SKM-1 treated with dmso at 0.1 percent for 144 hours (cell line): ENCODE measurements around the gene CASP2.
"Not testable (repeated sequence)": the region's sequence is repeated elsewhere in the genome, so short reads cannot be mapped to it uniquely, and the experiment has no call there.

Experiments used
- DNase-seq: peaks from one replicate; lab custom pipeline; 2025; ENCODE audit not compliant: unreplicated experiment; lab: John Stamatoyannopoulos, UW

Gene CASP2

GRCh38 chr7:143289888-143290287 is 1.7 kb downstream of the CASP2 start:
- DNase-seq = not testable (repeated sequence)

DNA sequence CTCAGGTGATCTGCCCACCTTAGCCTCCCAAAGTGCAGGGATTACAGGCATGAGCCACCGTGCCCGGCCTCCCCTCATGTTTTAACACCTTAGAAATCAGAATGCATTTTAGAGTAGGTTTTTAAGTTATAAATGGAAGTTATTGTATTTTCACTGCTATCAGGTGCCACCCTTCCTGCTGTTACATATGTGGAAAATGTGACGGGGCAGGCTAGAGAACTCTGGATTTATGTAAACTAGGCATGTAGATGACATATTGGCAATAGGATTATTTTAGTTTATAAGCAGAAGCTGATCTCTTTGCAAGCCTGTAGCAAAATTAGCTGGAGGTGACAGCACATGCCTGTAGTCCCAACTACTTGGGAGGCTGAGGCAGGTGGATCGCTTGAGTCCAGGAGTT is 2.1 kb downstream of the CASP2 start:
- no peak for DNase-seq

GRCh38 chr7:143292876-143293275 is 4.7 kb downstream of the CASP2 start:
- no peak for DNase-seq

GRCh38 chr7:143295870-143296269 is 7.7 kb downstream of the CASP2 start:
- DNase-seq = no peak

GRCh38 chr7:143296686-143297085 is 8.5 kb downstream of the CASP2 start:
- no peak for DNase-seq

GRCh38 chr7:143299346-143299745 is 11.2 kb downstream of the CASP2 start:
- no peak for DNase-seq

GRCh38 chr7:143299840-143300239 is 11.7 kb downstream of the CASP2 start:
- no peak for DNase-seq

GRCh38 chr7:143300959-143301935 is 13.1 kb downstream of the CASP2 start:
- DNase-seq = peak; percentile 83

GRCh38 chr7:143303733-143304132 is 15.6 kb downstream of the CASP2 start:
- DNase-seq = no peak

DNA sequence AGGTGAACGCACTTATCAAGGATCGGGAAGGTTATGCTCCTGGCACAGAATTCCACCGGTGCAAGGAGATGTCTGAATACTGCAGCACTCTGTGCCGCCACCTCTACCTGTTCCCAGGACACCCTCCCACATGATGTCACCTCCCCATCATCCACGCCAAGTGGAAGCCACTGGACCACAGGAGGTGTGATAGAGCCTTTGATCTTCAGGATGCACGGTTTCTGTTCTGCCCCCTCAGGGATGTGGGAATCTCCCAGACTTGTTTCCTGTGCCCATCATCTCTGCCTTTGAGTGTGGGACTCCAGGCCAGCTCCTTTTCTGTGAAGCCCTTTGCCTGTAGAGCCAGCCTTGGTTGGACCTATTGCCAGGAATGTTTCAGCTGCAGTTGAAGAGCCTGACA is 16.8 kb downstream of the CASP2 start:
- DNase-seq = no peak

DNA sequence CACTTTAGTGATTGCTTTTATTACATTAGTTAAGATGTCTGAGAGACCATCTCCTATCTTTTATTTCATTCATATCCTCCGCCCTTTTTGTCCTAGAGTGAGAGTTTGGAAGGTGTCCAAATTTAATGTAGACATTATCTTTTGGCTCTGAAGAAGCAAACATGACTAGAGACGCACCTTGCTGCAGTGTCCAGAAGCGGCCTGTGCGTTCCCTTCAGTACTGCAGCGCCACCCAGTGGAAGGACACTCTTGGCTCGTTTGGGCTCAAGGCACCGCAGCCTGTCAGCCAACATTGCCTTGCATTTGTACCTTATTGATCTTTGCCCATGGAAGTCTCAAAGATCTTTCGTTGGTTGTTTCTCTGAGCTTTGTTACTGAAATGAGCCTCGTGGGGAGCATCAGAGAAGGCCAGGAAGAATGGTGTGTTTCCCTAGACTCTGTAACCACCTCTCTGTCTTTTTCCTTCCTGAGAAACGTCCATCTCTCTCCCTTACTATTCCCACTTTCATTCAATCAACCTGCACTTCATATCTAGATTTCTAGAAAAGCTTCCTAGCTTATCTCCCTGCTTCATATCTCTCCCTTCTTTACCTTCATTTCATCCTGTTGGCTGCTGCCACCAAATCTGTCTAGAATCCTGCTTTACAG is 17.4 kb downstream of the CASP2 start:
- DNase-seq = peak; percentile 50

GRCh38 chr7:143308632-143309031 is 20.5 kb downstream of the CASP2 start:
- DNase-seq = no peak

GRCh38 chr7:143314127-143314526 is 26.0 kb downstream of the CASP2 start:
- peak; percentile 29 for DNase-seq

GRCh38 chr7:143315776-143316175 is 27.6 kb downstream of the CASP2 start, which contains the start of gene CLCN1:
TSS of gene CLCN1 (plus strand) at chr7:143316111. CDS start at chr7:143316213, 102 bp downstream.
- DNase-seq = no peak

GRCh38 chr7:143316492-143316891 is 28.3 kb downstream of the CASP2 start:
- peak; percentile 48 for DNase-seq

DNA sequence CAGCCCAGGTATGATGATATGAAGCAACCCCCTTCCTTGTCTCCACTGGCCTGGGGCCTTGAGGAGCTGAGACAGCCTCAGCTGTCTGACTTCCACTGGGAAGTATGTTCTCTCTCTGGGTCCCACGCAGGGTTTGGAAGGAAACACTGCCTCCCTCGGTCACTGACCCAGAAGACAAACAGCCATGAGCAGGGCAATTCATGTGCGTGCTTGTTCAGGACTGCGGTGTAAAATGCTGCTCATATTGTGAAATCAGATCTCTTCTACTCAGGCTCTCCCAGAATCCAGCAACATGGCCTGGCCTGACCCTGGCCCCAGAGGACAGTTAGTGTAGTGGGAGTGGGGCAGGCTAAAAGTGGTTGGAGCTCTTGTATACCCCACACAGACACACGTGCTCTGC is 30.5 kb downstream of the CASP2 start:
- peak; percentile 74 for DNase-seq

DNA sequence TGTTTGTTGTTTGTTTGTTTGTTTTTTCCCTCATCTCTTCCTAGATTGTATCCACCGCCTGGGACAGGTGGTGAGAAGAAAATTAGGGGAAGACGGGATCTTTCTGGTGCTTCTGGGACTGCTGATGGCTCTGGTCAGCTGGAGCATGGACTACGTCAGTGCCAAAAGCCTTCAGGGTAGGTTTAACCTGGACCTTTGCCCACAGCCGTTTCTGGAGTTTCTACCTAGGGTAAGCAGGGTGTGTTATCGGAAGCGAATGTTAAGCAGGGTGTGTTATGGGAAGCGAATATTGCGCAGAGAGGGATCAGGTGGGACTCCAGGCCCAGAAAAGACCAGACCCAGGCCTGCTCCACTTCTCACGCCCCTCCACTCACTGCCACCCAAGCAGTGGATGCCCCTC is 32.5 kb downstream of the CASP2 start:
- no peak for DNase-seq

DNA sequence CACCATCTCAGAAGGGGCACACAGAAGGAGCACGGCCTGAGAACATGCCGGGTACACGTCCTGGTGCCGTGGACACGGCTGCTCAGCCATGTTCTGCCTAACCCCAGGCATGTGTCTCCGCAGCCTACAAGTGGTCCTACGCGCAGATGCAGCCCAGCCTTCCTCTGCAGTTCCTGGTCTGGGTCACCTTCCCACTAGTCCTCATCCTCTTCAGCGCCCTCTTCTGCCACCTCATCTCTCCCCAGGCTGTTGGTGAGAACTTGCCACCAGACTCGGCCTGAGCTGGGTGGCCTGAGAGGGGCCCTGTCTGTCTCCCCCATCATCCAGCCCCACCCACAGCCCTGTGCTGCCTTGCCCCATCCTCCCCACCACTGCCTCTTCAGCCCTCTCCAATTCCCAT is 33.1 kb downstream of the CASP2 start:
- no peak for DNase-seq

- no peak for DNase-seq
Observed at GRCh38 chr7:143321734-143322133, 33.6 kb downstream of the CASP2 start.

DNA sequence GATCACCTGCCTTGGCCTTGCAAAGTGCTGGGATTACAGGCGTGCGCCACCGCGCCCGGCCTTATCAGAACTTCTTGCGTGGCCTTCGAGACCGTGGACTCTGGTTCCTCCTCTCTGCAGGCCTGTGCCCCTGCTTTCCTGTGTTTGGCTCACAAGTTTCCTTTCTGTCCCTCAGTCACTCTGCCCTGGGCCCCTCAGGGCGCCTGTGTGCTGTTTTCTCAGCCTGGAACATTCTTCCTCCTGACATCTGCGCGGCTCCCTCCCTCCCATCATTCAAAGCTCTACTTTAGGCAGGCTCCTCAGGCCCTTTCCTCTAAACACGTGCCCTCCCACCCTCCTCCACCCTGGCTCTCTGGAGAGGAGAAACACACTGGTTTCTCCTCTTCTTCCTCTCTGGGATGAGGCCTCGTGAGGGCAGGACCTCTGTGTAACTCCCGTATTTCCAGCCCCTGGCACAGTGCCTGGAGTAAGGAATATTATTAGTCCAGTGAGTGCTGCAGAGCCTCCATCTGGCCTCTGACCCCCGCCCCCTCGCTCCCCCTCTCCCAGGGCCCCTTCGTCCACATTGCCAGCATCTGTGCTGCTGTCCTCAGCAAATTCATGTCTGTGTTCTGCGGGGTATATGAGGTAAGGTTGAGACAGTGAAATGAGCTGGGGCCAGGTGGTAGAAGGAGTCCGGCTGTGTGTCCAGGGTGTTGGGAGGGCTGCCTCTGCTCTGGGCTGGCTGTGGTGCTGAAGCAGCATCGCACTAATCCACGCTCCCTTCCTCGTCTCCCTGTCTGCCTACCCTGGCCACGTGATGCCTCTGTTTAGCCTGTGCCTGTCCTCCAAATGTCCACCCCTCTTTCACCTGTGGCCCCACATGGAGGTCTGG is 34.8 kb downstream of the CASP2 start:
- DNase-seq = no peak

- DNase-seq = no peak
Observed at GRCh38 chr7:143323653-143324052, 35.5 kb downstream of the CASP2 start.
